ENCODE results near the gene TNFRSF1B. TPM values are rescaled to one million over a fixed set of nuclear protein-coding genes. Genes with fewer than 3 reads are reported as not detected.

The TNFRSF1B gene
- polyA plus RNA-seq, 3 donors, result 4.8 to 9.3 (median 6.9) TPM

- DNase-seq (ENCODE audit: extremely low read depth in 1 of 11, low read depth in 9 of 11, low spot score in 4 of 11), result no peak
Measured at GRCh38 chr1:12150456-12151200, 16.2 kb upstream of the TNFRSF1B start.

GRCh38 chr1:12151465-12151864 lies 15.3 kb upstream of the TNFRSF1B start:
- no peak for DNase-seq (ENCODE audit: extremely low read depth in 1 of 11, low read depth in 9 of 11, low spot score in 4 of 11)

GRCh38 chr1:12152113-12152891 lies 14.5 kb upstream of the TNFRSF1B start:
- no peak for DNase-seq (ENCODE audit: extremely low read depth in 1 of 11, low read depth in 9 of 11, low spot score in 4 of 11)

GRCh38 chr1:12153181-12153785 lies 13.5 kb upstream of the TNFRSF1B start:
- DNase-seq (ENCODE audit: extremely low read depth in 1 of 11, low read depth in 9 of 11, low spot score in 4 of 11), result no peak

GRCh38 chr1:12155328-12155727 lies 11.5 kb upstream of the TNFRSF1B start:
- DNase-seq (ENCODE audit: extremely low read depth in 1 of 11, low read depth in 9 of 11, low spot score in 4 of 11), result no peak

- no peak for DNase-seq (ENCODE audit: extremely low read depth in 1 of 11, low read depth in 9 of 11, low spot score in 4 of 11)
Measured at GRCh38 chr1:12157366-12158231, 9.2 kb upstream of the TNFRSF1B start.

GRCh38 chr1:12158357-12159092 lies 8.3 kb upstream of the TNFRSF1B start:
- DNase-seq (ENCODE audit: extremely low read depth in 1 of 11, low read depth in 9 of 11, low spot score in 4 of 11), result no peak

GRCh38 chr1:12159816-12160215 lies 7.0 kb upstream of the TNFRSF1B start:
- no peak for DNase-seq (ENCODE audit: extremely low read depth in 1 of 11, low read depth in 9 of 11, low spot score in 4 of 11)

GRCh38 chr1:12161324-12161661 lies 5.5 kb upstream of the TNFRSF1B start:
- DNase-seq (ENCODE audit: extremely low read depth in 1 of 11, low read depth in 9 of 11, low spot score in 4 of 11), result no peak

GRCh38 chr1:12161662-12162458 lies 4.9 kb upstream of the TNFRSF1B start:
- peak in 1 of 11 donors; percentile 55 for DNase-seq (ENCODE audit: extremely low read depth in 1 of 11, low read depth in 9 of 11, low spot score in 4 of 11)

- no peak for DNase-seq (ENCODE audit: extremely low read depth in 1 of 11, low read depth in 9 of 11, low spot score in 4 of 11)
Measured at GRCh38 chr1:12162459-12163137, 4.2 kb upstream of the TNFRSF1B start.

GRCh38 chr1:12163210-12163609 lies 3.6 kb upstream of the TNFRSF1B start:
- DNase-seq (ENCODE audit: extremely low read depth in 1 of 11, low read depth in 9 of 11, low spot score in 4 of 11), result no peak

GRCh38 chr1:12164210-12164609 lies 2.6 kb upstream of the TNFRSF1B start:
- no peak for DNase-seq (ENCODE audit: extremely low read depth in 1 of 11, low read depth in 9 of 11, low spot score in 4 of 11)

GRCh38 chr1:12165342-12165741 lies 1.4 kb upstream of the TNFRSF1B start:
- DNase-seq (ENCODE audit: extremely low read depth in 1 of 11, low read depth in 9 of 11, low spot score in 4 of 11), result no peak

- DNase-seq (ENCODE audit: extremely low read depth in 1 of 11, low read depth in 9 of 11, low spot score in 4 of 11), result no peak
Measured at GRCh38 chr1:12167493-12168429, 970 bp downstream of the TNFRSF1B start.

GRCh38 chr1:12168451-12169160 lies 1.8 kb downstream of the TNFRSF1B start:
- DNase-seq (ENCODE audit: extremely low read depth in 1 of 11, low read depth in 9 of 11, low spot score in 4 of 11), result no peak
